Activated CD4-positive, alpha-beta T cell treated with anti-CD3 and anti-CD28 coated beads, Interleukin-2, amount 10 ng/mL, durations not matched to agents 7 days and 5 days (primary cell): ENCODE results near the gene F2RL3. TPM values are rescaled to one million over a fixed set of nuclear protein-coding genes. Genes with fewer than 3 reads are reported as not detected.
"Not testable (repeated sequence)": the region's sequence is repeated elsewhere in the genome, so short reads cannot be mapped to it uniquely, and the experiment has no call there.

ENCODE experiments used
- CTCF ChIA-PET: fragments of 350-600 bp; sonication (Branson Sonifier 250); formaldehyde crosslinking; loops from one replicate; lab custom pipeline; 2021; ENCODE audit warnings: antibody characterized with exemption; lab: Charles Lee
- POLR2A ChIA-PET: fragments of 350-600 bp; sonication (Branson Sonifier 250); formaldehyde crosslinking; loops from one replicate; lab custom pipeline; 2021; ENCODE audit warnings: antibody characterized with exemption; lab: Charles Lee
- DNase-seq: peaks from one replicate; pipeline ENCODE4 v3.0.0-alpha.2; 2020
- H3K27ac Mint-ChIP-seq: one replicate; pipeline ENCODE4 v1.8.0; 2021; ENCODE audit warnings: mild to moderate bottlenecking, moderate library complexity, mixed read lengths
- H3K27me3 Mint-ChIP-seq: one replicate; pipeline ENCODE4 v1.8.0; 2021; ENCODE audit warnings: mixed read lengths
- H3K36me3 Mint-ChIP-seq: one replicate; pipeline ENCODE4 v1.8.0; 2021; ENCODE audit warnings: low read depth, mixed read lengths
- H3K4me1 Mint-ChIP-seq: one replicate; pipeline ENCODE4 v1.8.0; 2021; ENCODE audit warnings: mixed read lengths
- H3K4me3 Mint-ChIP-seq: one replicate; pipeline ENCODE4 v1.8.0; 2021; ENCODE audit warnings: mild to moderate bottlenecking, moderate library complexity, mixed read lengths
- H3K9me3 Mint-ChIP-seq: one replicate; pipeline ENCODE4 v1.8.0; 2021; ENCODE audit warnings: mixed read lengths
- total RNA-seq, 2 experiments: library from RNA; stranded (reverse); gene quantifications; one replicate each; pipeline ENCODE4 v1.2.3, GENCODE V29; 2021

Gene F2RL3
- total RNA-seq, 2 experiments from 2014 or later = 0.35 to 0.65 TPM

- peaks cover 17% of the 10 kb centered on the region for H3K9me3 Mint-ChIP-seq
- ChIA-PET POLR2A (no interaction called here), CTCF (no interaction called here)
- H3K36me3 Mint-ChIP-seq = no peaks in the 10 kb centered on the region
- no peak overlapping the region for H3K4me3 Mint-ChIP-seq
- no peak overlapping the region for H3K27ac Mint-ChIP-seq
- H3K27me3 Mint-ChIP-seq = no peaks in the 10 kb centered on the region
- DNase-seq = no peak
- H3K4me1 Mint-ChIP-seq = no peaks in the 10 kb centered on the region
These were observed 33.8 kb downstream of the F2RL3 start for GRCh38 chr19:16922592-16922934.

GRCh38 chr19:16922949-16923348 is 34.1 kb downstream of the F2RL3 start:
- POLR2A ChIA-PET = no interaction called here
- no peak overlapping the region for H3K27ac Mint-ChIP-seq
- no peak overlapping the region for H3K4me3 Mint-ChIP-seq
- DNase-seq = no peak
- no peaks in the 10 kb centered on the region for H3K36me3 Mint-ChIP-seq
- no peaks in the 10 kb centered on the region for H3K4me1 Mint-ChIP-seq
- no peaks in the 10 kb centered on the region for H3K27me3 Mint-ChIP-seq
- CTCF ChIA-PET = no interaction called here
- peaks cover 17% of the 10 kb centered on the region for H3K9me3 Mint-ChIP-seq

GRCh38 chr19:16927883-16928282 is 39.1 kb downstream of the F2RL3 start:
- POLR2A ChIA-PET = no interaction called here
- peaks cover 3% of the 10 kb centered on the region for H3K27me3 Mint-ChIP-seq
- no peak overlapping the region for H3K27ac Mint-ChIP-seq
- peaks cover 29% of the 10 kb centered on the region for H3K9me3 Mint-ChIP-seq
- no peaks in the 10 kb centered on the region for H3K4me1 Mint-ChIP-seq
- DNase-seq = no peak
- H3K4me3 Mint-ChIP-seq = no peak overlapping the region
- no peaks in the 10 kb centered on the region for H3K36me3 Mint-ChIP-seq
- CTCF ChIA-PET = interaction anchor here (0.6 to 1.5 kb wide), 2 partner anchors 11 to 370 kb away, joined by 3 to 5 read pairs; no protein-coding TSS in a partner anchor

GRCh38 chr19:16928351-16928750 is 39.6 kb downstream of the F2RL3 start:
- CTCF ChIA-PET = interaction anchor here (1.5 kb wide), 1 partner anchor 11 kb away, joined by 5 read pairs; no protein-coding TSS in a partner anchor
- H3K27me3 Mint-ChIP-seq = peaks cover 4% of the 10 kb centered on the region

GRCh38 chr19:16928916-16929315 is 40.1 kb downstream of the F2RL3 start:
- H3K4me3 Mint-ChIP-seq = no peak overlapping the region
- no peaks in the 10 kb centered on the region for H3K4me1 Mint-ChIP-seq
- ChIA-PET POLR2A (no interaction called here), CTCF (interaction anchor here (1.5 kb wide), 1 partner anchor 10 kb away, joined by 5 read pairs; no protein-coding TSS in a partner anchor)
- H3K36me3 Mint-ChIP-seq = no peaks in the 10 kb centered on the region
- DNase-seq = no peak
- peaks cover 36% of the 10 kb centered on the region for H3K9me3 Mint-ChIP-seq
- H3K27me3 Mint-ChIP-seq = peaks cover 8% of the 10 kb centered on the region
- no peak overlapping the region for H3K27ac Mint-ChIP-seq

More at GRCh38 chr19:16928351-16928750, 39.6 kb downstream of the F2RL3 start:
- Mint-ChIP-seq H3K4me3 (no peak overlapping the region), H3K27ac (no peak overlapping the region), H3K36me3 (no peaks in the 10 kb centered on the region), H3K9me3 (peaks cover 31% of the 10 kb centered on the region), H3K4me1 (no peaks in the 10 kb centered on the region)
- POLR2A ChIA-PET = no interaction called here
- DNase-seq = no peak

GRCh38 chr19:16930753-16931152 is 42.0 kb downstream of the F2RL3 start:
- no peaks in the 10 kb centered on the region for H3K4me1 Mint-ChIP-seq
- H3K9me3 Mint-ChIP-seq = peaks cover 44% of the 10 kb centered on the region
- H3K36me3 Mint-ChIP-seq = no peaks in the 10 kb centered on the region
- DNase-seq = no peak
- no peak overlapping the region for H3K4me3 Mint-ChIP-seq
- H3K27me3 Mint-ChIP-seq = peaks cover 14% of the 10 kb centered on the region
- ChIA-PET CTCF (no interaction called here), POLR2A (no interaction called here)
- no peak overlapping the region for H3K27ac Mint-ChIP-seq

GRCh38 chr19:16931306-16931705 is 42.5 kb downstream of the F2RL3 start:
- Mint-ChIP-seq H3K9me3 (peaks cover 49% of the 10 kb centered on the region), H3K36me3 (no peaks in the 10 kb centered on the region), H3K27me3 (peaks cover 14% of the 10 kb centered on the region), H3K27ac (no peak overlapping the region), H3K4me3 (no peak overlapping the region), H3K4me1 (no peaks in the 10 kb centered on the region)
- CTCF ChIA-PET = no interaction called here
- DNase-seq = no peak
- POLR2A ChIA-PET = no interaction called here

GRCh38 chr19:16934489-16934888 is 45.7 kb downstream of the F2RL3 start:
- ChIA-PET POLR2A (no interaction called here), CTCF (no interaction called here)
- H3K27ac Mint-ChIP-seq = no peak overlapping the region
- no peaks in the 10 kb centered on the region for H3K36me3 Mint-ChIP-seq
- peaks cover 14% of the 10 kb centered on the region for H3K27me3 Mint-ChIP-seq
- no peaks in the 10 kb centered on the region for H3K4me1 Mint-ChIP-seq
- peaks cover 30% of the 10 kb centered on the region for H3K9me3 Mint-ChIP-seq
- no peak for DNase-seq
- H3K4me3 Mint-ChIP-seq = no peak overlapping the region

- H3K9me3 Mint-ChIP-seq = peaks cover 22% of the 10 kb centered on the region
- ChIA-PET CTCF (interaction anchor here (0.6 kb wide), 1 partner anchor 316 kb away, joined by 3 read pairs; no protein-coding TSS in a partner anchor), POLR2A (no interaction called here)
- no peaks in the 10 kb centered on the region for H3K4me1 Mint-ChIP-seq
- no peak overlapping the region for H3K27ac Mint-ChIP-seq
- no peak overlapping the region for H3K4me3 Mint-ChIP-seq
- H3K36me3 Mint-ChIP-seq = no peaks in the 10 kb centered on the region
- peaks cover 12% of the 10 kb centered on the region for H3K27me3 Mint-ChIP-seq
- DNase-seq = no peak
These were observed 48.1 kb downstream of the F2RL3 start for GRCh38 chr19:16936901-16937300.

GRCh38 chr19:16937796-16938195 is 49.0 kb downstream of the F2RL3 start:
- POLR2A ChIA-PET = not testable (repeated sequence)

GRCh38 chr19:16938211-16938610 is 49.4 kb downstream of the F2RL3 start:
- ChIA-PET CTCF (interaction anchor here (1.9 kb wide), 1 partner anchor 10 kb away, joined by 5 read pairs; no protein-coding TSS in a partner anchor), POLR2A (no interaction called here)
- Mint-ChIP-seq H3K9me3 (peaks cover 22% of the 10 kb centered on the region), H3K27ac (no peak overlapping the region), H3K36me3 (no peaks in the 10 kb centered on the region), H3K4me1 (no peaks in the 10 kb centered on the region), H3K27me3 (peaks cover 12% of the 10 kb centered on the region), H3K4me3 (no peak overlapping the region)
- no peak for DNase-seq

More at GRCh38 chr19:16937796-16938195, 49.0 kb downstream of the F2RL3 start:
- DNase-seq, H3K27ac Mint-ChIP-seq, H3K4me1 Mint-ChIP-seq, CTCF ChIA-PET, H3K36me3 Mint-ChIP-seq, H3K4me3 Mint-ChIP-seq: not testable (repeated sequence)
- Mint-ChIP-seq H3K27me3 (peaks cover 12% of the 10 kb centered on the region), H3K9me3 (peaks cover 22% of the 10 kb centered on the region)

GRCh38 chr19:16940063-16940462 is 51.3 kb downstream of the F2RL3 start:
- H3K27me3 Mint-ChIP-seq, H3K9me3 Mint-ChIP-seq, H3K27ac Mint-ChIP-seq, H3K36me3 Mint-ChIP-seq, H3K4me3 Mint-ChIP-seq, POLR2A ChIA-PET, DNase-seq, H3K4me1 Mint-ChIP-seq: not testable (repeated sequence)
- CTCF ChIA-PET = interaction anchor here (1.9 kb wide), 1 partner anchor 11 kb away, joined by 5 read pairs; no protein-coding TSS in a partner anchor

- no peak overlapping the region for H3K4me3 Mint-ChIP-seq
- H3K27ac Mint-ChIP-seq = no peak overlapping the region
- peaks cover 6% of the 10 kb centered on the region for H3K9me3 Mint-ChIP-seq
- DNase-seq = no peak
- H3K27me3 Mint-ChIP-seq = no peaks in the 10 kb centered on the region
- CTCF ChIA-PET = no interaction called here
- no peaks in the 10 kb centered on the region for H3K36me3 Mint-ChIP-seq
- no peaks in the 10 kb centered on the region for H3K4me1 Mint-ChIP-seq
- POLR2A ChIA-PET = no interaction called here
These were observed 51.8 kb downstream of the F2RL3 start for GRCh38 chr19:16940626-16941025.
